GM23338 (cell line): ENCODE results near the gene PTGR2. TPM values are rescaled to one million over a fixed set of nuclear protein-coding genes. Genes with fewer than 3 reads are reported as not detected.
"Not testable (repeated sequence)": the region's sequence is repeated elsewhere in the genome, so short reads cannot be mapped to it uniquely, and the experiment has no call there.

Source experiments
- ATAC-seq: fragments of 200-7000 bp; cut with Tn5 transposase; 3 replicates; pipeline ENCODE4 v1.9.1; 2020
- DNase-seq: peaks from one replicate; pipeline ENCODE4 v3.0.0-alpha.2; 2015; ENCODE audit warnings: low spot score
- H2AFZ ChIP-seq: fragments of 200-600 bp; sonication (generic); 2 replicates; pipeline ENCODE4 v1.8.0; 2016; ENCODE audit warnings: antibody characterized with exemption, mild to moderate bottlenecking, moderate library complexity
- H3F3A ChIP-seq: fragments of 200-600 bp; sonication (generic); replicated peaks from 2 replicates; pipeline ENCODE4 v1.8.0; 2017; ENCODE audit warnings: antibody characterized with exemption, mixed run types, low read depth
- H3K27ac ChIP-seq: fragments of 200-600 bp; sonication (generic); 2 replicates; pipeline ENCODE4 v1.6.1; 2016; ENCODE audit warnings: low read depth
- H3K27me3 ChIP-seq: fragments of 200-600 bp; sonication (generic); 2 replicates; pipeline ENCODE4 v1.8.0; 2016; ENCODE audit warnings: mild to moderate bottlenecking, mixed run types, moderate library complexity; ENCODE audit not compliant: insufficient read depth
- H3K36me3 ChIP-seq: fragments of 200-600 bp; sonication (generic); 2 replicates; pipeline ENCODE4 v1.8.0; 2016; ENCODE audit warnings: mild to moderate bottlenecking; ENCODE audit not compliant: insufficient read depth
- H3K4me1 ChIP-seq: fragments of 200-600 bp; sonication (generic); 2 replicates; pipeline ENCODE4 v1.8.0; 2016; ENCODE audit warnings: mild to moderate bottlenecking, moderate library complexity; ENCODE audit not compliant: insufficient read depth
- H3K4me2 ChIP-seq: fragments of 200-600 bp; sonication (generic); 2 replicates; pipeline ENCODE4 v1.7.1; 2017; ENCODE audit warnings: mixed run types
- H3K4me3 ChIP-seq: fragments of 200-600 bp; sonication (generic); 2 replicates; pipeline ENCODE4 v1.6.1; 2016; ENCODE audit warnings: mixed run types
- H3K79me2 ChIP-seq: fragments of 200-600 bp; sonication (generic); replicated peaks from 2 replicates; pipeline ENCODE4 v1.8.0; 2017; ENCODE audit warnings: mild to moderate bottlenecking; ENCODE audit not compliant: insufficient read depth
- H3K9me2 ChIP-seq: fragments of 200-600 bp; sonication (generic); 2 replicates; pipeline ENCODE4 v1.8.0; 2017; ENCODE audit not compliant: insufficient read depth
- H4K20me1 ChIP-seq: fragments of 200-600 bp; sonication (generic); replicated peaks from 2 replicates; pipeline ENCODE4 v1.8.0; 2017; ENCODE audit warnings: mild to moderate bottlenecking; ENCODE audit not compliant: insufficient read depth
- H3K27ac Mint-ChIP-seq: 2 replicates; pipeline ENCODE4 v1.8.0; 2020; ENCODE audit warnings: inconsistent platforms, mild to moderate bottlenecking, moderate library complexity, mixed read lengths
- H3K27me3 Mint-ChIP-seq: 3 replicates; pipeline ENCODE4 v1.8.0; 2022; ENCODE audit warnings: low read depth, mild to moderate bottlenecking, moderate library complexity, mixed read lengths, inconsistent platforms; ENCODE audit not compliant: insufficient read depth, poor library complexity
- H3K36me3 Mint-ChIP-seq: 3 replicates; pipeline ENCODE4 v1.8.0; 2021; ENCODE audit warnings: low read depth, mild to moderate bottlenecking, inconsistent platforms, moderate library complexity, mixed read lengths
- H3K4me1 Mint-ChIP-seq: 3 replicates; pipeline ENCODE4 v1.8.0; 2020; ENCODE audit warnings: mild to moderate bottlenecking, inconsistent platforms, mixed read lengths
- H3K4me3 Mint-ChIP-seq: 3 replicates; pipeline ENCODE4 v1.8.0; 2021; ENCODE audit warnings: moderate library complexity, mild to moderate bottlenecking, inconsistent platforms, mixed read lengths
- H3K9me3 Mint-ChIP-seq: 3 replicates; pipeline ENCODE4 v1.8.0; 2020; ENCODE audit warnings: moderate library complexity, mild to moderate bottlenecking, inconsistent platforms, mixed read lengths
- CREB1 ChIP-seq: fragments of 250-450 bp; sonication (Bioruptor Pico); IDR thresholded peaks from 2 replicates; pipeline ENCODE4 v1.5.0; 2020; ENCODE audit warnings: low read depth, mild to moderate bottlenecking, moderate library complexity
- EZH2 ChIP-seq: fragments of 200-600 bp; sonication (generic); IDR thresholded peaks from one replicate; pipeline ENCODE4 v1.8.0; 2017; ENCODE audit warnings: antibody characterized with exemption, mild to moderate bottlenecking, low read depth; ENCODE audit not compliant: unreplicated experiment
- EZH2phosphoT487 ChIP-seq: fragments of 200-600 bp; sonication (generic); IDR thresholded peaks from one replicate; pipeline ENCODE4 v1.8.1; 2018; ENCODE audit warnings: antibody characterized with exemption; ENCODE audit not compliant: unreplicated experiment
- NANOG ChIP-seq: IDR thresholded peaks from 2 replicates; pipeline ENCODE4 v1.6.1; 2016; ENCODE audit warnings: antibody characterized with exemption, borderline replicate concordance
- polyA plus RNA-seq: library from polyadenylated mRNA; unstranded; fragments of >200 nt; fragmentation: Nextera tagmentation; extraction: Ambion mirVana; gene quantifications from 2 replicates; pipeline ENCODE4 v1.2.1, GENCODE V29; 2016
- total RNA-seq: library from RNA; depleted of rRNA; stranded (reverse); fragments of >200 nt; shearing (Covaris generic); gene quantifications from 2 replicates; pipeline ENCODE4 v1.2.3, GENCODE V29; 2014
- TF ChIP-seq, protein P1 (sequence below), 2 experiments: fragments of 200-600 bp in 1 of 2; sonication (generic) in 1 of 2; conservative IDR thresholded peaks; 2 replicates each; pipeline versions ENCODE4 v1.5.1 to v1.6.1; 2016 to 2017; ENCODE audit warnings: antibody characterized with exemption in 2 of 2, low read depth in 2 of 2, mild to moderate bottlenecking in 2 of 2, moderate library complexity in 1 of 2
- TF ChIP-seq, protein P2 (sequence below): IDR thresholded peaks from 2 replicates; pipeline ENCODE4 v1.6.1; 2016; ENCODE audit warnings: antibody characterized with exemption
- TF ChIP-seq, protein P3 (sequence below): IDR thresholded peaks from one replicate; pipeline ENCODE4 v1.6.1; 2018; ENCODE audit warnings: antibody characterized with exemption; ENCODE audit not compliant: unreplicated experiment

Gene PTGR2
- total and polyA plus RNA-seq, 2 experiments from 2014 or later, result 20.0 to 25.4 TPM

DNA sequence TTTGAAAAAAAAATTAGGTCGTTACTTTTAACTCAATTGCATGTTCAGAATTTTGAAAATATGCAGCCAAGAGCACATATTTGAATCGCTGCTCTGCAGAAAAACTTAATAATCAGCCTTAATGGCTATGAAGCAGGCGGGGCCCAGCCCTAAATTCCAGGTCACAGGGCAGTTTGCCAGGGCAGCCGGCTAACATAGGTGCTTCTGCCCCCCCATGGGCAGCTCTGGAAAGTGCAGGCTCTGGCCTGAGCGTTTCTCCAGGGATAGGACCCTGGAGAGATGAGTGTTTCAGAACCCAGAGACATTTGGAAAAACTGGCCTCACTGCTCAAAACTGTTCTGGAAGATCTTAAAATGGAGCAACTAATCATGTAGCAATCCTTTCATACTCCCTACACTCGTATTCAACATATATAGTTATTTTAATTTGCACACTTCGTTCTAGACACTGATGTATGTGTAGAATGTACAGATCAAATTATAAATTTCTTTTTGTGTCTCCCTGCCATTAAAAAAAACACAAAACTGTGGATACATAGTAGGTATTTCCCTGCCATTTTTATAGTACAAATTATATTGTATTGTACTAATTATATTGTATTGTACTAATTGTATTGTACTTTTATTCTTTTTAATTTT lies 26.0 kb upstream of the PTGR2 start:
- Histone ChIP-seq H3F3A (no peaks in the 10 kb centered on the region), H3K36me3 (no peaks in the 10 kb centered on the region), H3K4me2 (no peak overlapping the region), H2AFZ (no peak overlapping the region), H3K4me1 (no peaks in the 10 kb centered on the region), H4K20me1 (no peaks in the 10 kb centered on the region), H3K27me3 (no peaks in the 10 kb centered on the region), H3K9me2 (no peaks in the 10 kb centered on the region), H3K27ac (no peak overlapping the region), H3K4me3 (no peak overlapping the region), H3K79me2 (no peaks in the 10 kb centered on the region)
- Mint-ChIP-seq H3K27me3 (peaks cover 5% of the 10 kb centered on the region), H3K4me1 (peaks cover 3% of the 10 kb centered on the region; the same call in 1 of the 3 replicates), H3K4me3 (no peak overlapping the region), H3K27ac (no peak overlapping the region), H3K36me3 (no peaks in the 10 kb centered on the region), H3K9me3 (no peaks in the 10 kb centered on the region)
- TF ChIP-seq, protein P1, sequence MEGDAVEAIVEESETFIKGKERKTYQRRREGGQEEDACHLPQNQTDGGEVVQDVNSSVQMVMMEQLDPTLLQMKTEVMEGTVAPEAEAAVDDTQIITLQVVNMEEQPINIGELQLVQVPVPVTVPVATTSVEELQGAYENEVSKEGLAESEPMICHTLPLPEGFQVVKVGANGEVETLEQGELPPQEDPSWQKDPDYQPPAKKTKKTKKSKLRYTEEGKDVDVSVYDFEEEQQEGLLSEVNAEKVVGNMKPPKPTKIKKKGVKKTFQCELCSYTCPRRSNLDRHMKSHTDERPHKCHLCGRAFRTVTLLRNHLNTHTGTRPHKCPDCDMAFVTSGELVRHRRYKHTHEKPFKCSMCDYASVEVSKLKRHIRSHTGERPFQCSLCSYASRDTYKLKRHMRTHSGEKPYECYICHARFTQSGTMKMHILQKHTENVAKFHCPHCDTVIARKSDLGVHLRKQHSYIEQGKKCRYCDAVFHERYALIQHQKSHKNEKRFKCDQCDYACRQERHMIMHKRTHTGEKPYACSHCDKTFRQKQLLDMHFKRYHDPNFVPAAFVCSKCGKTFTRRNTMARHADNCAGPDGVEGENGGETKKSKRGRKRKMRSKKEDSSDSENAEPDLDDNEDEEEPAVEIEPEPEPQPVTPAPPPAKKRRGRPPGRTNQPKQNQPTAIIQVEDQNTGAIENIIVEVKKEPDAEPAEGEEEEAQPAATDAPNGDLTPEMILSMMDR (conservative IDR thresholded peaks at IDR 0.05; ENCODE audit: low read depth in 2 of 2), result peak; percentile 84 to 85
- no peak for TF ChIP-seq EZH2
- DNase-seq (peak; percentile 90), ATAC-seq (peak; percentile 100)

DNA sequence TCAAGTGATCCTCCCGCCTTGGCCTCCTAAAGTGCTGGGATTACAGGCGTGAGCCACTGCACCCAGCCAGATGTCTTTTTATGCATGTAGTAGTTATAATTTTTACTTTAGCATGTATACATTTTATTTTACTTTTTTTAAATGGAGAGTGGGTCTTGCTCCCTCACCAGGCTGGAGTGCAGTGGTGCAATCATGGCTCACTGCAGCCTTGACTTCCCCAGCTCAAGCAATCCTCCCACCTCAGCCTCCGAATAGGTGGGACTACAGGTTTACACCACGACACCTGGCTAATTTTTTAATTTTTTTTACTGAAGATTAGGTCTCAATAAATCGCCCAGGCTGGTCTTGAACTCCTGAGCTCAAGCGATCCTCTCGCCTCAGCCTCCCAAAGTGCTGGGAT lies 24.4 kb upstream of the PTGR2 start:
- H3K4me1 ChIP-seq, H3K4me1 Mint-ChIP-seq, H4K20me1 ChIP-seq, H3K79me2 ChIP-seq, H3K9me3 Mint-ChIP-seq, H3K4me3 ChIP-seq, H3K4me3 Mint-ChIP-seq, H3K36me3 ChIP-seq, H3F3A ChIP-seq, H3K9me2 ChIP-seq, H3K27ac ChIP-seq, H3K27me3 Mint-ChIP-seq, H2AFZ ChIP-seq, ATAC-seq, H3K36me3 Mint-ChIP-seq, H3K4me2 ChIP-seq, H3K27ac Mint-ChIP-seq, H3K27me3 ChIP-seq, DNase-seq: not testable (repeated sequence)
- TF ChIP-seq, protein P1 (conservative IDR thresholded peaks at IDR 0.05; ENCODE audit: low read depth in 2 of 2), result peak; percentile 32 to 43; a peak in 2 of 4 replicates

DNA sequence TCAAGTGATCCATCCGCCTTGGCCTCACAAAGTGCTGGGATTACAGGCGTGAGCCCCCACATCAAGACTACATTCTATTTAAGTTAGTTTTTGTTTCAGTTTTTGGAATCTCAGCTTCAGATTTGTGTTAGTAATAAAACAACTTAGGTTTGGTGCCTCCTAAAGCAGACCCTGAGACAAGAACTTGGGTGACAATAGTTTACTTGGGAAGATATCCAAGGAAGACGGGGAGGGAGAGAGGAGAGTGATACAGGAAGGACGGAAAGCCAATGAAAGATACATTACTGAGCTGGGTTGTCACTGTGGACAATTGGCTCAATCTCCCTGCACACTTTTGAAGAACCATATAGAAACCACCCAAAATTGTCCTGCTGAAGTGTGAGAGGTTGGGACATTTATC lies 22.6 kb upstream of the PTGR2 start:
- no peaks in the 10 kb centered on the region for H3K9me3 Mint-ChIP-seq
- Histone ChIP-seq H3K9me2 (no peaks in the 10 kb centered on the region), H3K27me3 (no peaks in the 10 kb centered on the region), H3K4me1 (peaks cover 9% of the 10 kb centered on the region), H3K36me3 (no peaks in the 10 kb centered on the region), H3K79me2 (no peaks in the 10 kb centered on the region), H3F3A (no peaks in the 10 kb centered on the region), H3K27ac (no peak overlapping the region), H4K20me1 (no peaks in the 10 kb centered on the region), H3K4me3 (no peak overlapping the region), H3K4me2 (no peak overlapping the region), H2AFZ (no peak overlapping the region)
- H3K4me3 Mint-ChIP-seq, result no peak overlapping the region
- H3K4me1 Mint-ChIP-seq, result peaks cover 16% of the 10 kb centered on the region
- DNase-seq (no peak), ATAC-seq (no peak)
- no peaks in the 10 kb centered on the region for H3K36me3 Mint-ChIP-seq
- H3K27me3 Mint-ChIP-seq, result peaks cover 7% of the 10 kb centered on the region
- no peak overlapping the region for H3K27ac Mint-ChIP-seq
- TF ChIP-seq CREB1 (no peak), EZH2phosphoT487 (no peak), EZH2 (no peak), NANOG (no peak)
- TF ChIP-seq, protein P2, sequence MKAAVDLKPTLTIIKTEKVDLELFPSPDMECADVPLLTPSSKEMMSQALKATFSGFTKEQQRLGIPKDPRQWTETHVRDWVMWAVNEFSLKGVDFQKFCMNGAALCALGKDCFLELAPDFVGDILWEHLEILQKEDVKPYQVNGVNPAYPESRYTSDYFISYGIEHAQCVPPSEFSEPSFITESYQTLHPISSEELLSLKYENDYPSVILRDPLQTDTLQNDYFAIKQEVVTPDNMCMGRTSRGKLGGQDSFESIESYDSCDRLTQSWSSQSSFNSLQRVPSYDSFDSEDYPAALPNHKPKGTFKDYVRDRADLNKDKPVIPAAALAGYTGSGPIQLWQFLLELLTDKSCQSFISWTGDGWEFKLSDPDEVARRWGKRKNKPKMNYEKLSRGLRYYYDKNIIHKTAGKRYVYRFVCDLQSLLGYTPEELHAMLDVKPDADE, result no peak
- TF ChIP-seq, protein P3, sequence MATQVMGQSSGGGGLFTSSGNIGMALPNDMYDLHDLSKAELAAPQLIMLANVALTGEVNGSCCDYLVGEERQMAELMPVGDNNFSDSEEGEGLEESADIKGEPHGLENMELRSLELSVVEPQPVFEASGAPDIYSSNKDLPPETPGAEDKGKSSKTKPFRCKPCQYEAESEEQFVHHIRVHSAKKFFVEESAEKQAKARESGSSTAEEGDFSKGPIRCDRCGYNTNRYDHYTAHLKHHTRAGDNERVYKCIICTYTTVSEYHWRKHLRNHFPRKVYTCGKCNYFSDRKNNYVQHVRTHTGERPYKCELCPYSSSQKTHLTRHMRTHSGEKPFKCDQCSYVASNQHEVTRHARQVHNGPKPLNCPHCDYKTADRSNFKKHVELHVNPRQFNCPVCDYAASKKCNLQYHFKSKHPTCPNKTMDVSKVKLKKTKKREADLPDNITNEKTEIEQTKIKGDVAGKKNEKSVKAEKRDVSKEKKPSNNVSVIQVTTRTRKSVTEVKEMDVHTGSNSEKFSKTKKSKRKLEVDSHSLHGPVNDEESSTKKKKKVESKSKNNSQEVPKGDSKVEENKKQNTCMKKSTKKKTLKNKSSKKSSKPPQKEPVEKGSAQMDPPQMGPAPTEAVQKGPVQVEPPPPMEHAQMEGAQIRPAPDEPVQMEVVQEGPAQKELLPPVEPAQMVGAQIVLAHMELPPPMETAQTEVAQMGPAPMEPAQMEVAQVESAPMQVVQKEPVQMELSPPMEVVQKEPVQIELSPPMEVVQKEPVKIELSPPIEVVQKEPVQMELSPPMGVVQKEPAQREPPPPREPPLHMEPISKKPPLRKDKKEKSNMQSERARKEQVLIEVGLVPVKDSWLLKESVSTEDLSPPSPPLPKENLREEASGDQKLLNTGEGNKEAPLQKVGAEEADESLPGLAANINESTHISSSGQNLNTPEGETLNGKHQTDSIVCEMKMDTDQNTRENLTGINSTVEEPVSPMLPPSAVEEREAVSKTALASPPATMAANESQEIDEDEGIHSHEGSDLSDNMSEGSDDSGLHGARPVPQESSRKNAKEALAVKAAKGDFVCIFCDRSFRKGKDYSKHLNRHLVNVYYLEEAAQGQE, result no peak
- TF ChIP-seq, protein P1 (conservative IDR thresholded peaks at IDR 0.05; ENCODE audit: low read depth in 2 of 2), result no peak
